HG03565 (cell line): ENCODE results near the gene AGL.
"Not testable (repeated sequence)": the region's sequence is repeated elsewhere in the genome, so short reads cannot be mapped to it uniquely, and the experiment has no call there.

Experiments
- ATAC-seq: cut with Tn5 transposase; IDR thresholded peaks from one replicate; pipeline ENCODE4 v1.9.1; 2021; ENCODE audit warnings: mild to moderate bottlenecking, moderate library complexity; ENCODE audit not compliant: unreplicated experiment

AGL gene

DNA sequence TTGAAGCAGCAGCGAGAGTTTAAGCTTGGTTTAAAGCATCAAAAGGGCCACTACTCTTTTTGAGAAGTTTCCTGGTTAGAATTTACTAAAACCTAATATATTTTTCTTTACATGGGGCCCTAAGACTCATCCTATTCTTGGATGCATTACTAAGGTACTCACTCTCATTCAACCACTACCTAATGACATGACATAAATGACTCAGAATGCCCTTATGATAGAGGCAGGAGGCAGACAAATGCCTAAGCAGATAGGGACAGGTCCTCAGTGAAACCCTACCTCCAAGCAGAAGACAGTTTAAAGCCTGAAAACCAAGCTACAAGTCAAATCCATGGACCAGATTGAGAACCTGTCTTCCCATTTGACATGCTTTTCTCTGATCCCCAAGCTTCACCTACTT is 85.4 kb downstream of the AGL start:
- ATAC-seq = no peak

DNA sequence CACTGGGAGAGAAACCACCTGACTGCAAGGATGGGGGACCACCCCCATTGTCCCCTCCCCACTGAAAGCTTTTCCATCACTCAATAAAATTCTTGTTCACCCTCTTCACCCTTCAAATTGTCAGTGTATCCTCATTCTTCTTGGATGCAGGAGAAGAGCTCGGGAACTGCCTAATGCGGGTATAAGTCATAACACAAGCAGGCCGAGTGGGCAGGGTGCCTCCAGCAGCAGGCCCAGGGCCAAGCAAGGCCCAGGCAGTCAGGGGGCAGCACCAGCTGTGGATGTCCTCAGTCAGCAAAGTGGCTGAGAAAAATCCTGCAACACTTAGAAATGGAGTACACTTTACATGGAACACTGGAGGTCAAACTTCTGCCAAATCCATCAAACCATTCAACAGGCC is 85.9 kb downstream of the AGL start:
- no peak for ATAC-seq

GRCh38 chr1:99942723-99943122 is 92.6 kb downstream of the AGL start:
- no peak for ATAC-seq

GRCh38 chr1:99943223-99943794 is 93.1 kb downstream of the AGL start:
- ATAC-seq = no peak

DNA sequence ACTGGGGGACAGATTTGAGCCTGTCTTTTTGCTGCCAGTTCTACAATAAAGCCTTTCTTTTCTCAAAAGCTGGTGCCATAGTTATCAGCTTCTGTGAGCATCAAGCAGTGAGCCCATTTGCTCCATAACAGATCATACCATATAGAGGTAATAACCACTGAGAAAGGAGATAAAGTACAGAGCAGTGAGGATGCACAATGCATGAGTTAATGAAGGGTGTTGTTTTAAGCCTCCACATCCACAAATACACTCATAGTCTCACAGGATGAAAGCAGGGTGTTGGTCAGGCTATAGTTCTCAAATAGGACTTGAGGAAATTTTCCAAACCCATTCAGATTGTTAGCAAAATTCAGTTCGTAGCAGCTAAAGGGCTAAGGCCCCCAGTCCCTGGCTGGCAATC is 94.0 kb downstream of the AGL start:
- ATAC-seq = no peak

DNA sequence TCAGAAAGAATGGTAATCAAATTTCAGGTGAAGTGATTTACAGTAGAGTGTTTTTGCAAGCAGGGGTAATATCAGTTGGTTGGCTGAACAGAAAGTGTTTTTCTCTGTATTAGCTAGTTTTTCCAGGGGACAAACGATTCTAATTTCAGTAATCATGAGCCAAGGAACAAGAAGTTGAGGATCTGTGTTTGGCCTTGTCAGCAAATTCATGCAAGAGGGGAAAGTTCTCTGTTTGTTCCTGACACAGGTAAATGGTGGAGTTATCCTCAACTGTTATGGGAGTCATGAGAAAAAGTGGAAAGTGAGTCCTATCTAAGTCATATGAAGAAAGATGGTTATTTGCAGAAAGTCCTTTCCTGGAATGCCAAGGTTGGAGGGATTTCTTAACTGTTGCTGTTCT is 95.0 kb downstream of the AGL start:
- no peak for ATAC-seq

- ATAC-seq = no peak
These were observed 100.3 kb downstream of the AGL start for GRCh38 chr1:99950486-99950885.

DNA sequence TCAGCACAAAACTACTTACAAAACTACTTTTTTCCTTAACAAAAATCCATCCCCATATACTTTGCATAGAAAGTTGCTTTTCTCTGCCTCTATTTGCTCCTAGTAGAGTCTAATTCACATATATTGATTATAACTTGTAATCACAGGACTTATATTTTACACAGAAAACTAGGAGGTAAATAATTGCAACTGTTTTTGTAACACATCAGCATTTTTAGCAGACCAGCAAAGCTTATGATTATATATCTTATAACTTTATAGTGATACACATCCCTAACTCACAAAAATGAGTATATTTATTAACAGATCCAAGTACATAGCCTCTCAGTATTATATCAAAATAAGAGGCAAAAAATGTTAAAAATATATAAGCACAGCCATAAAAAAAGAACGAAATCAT is 102.4 kb downstream of the AGL start:
- no peak for ATAC-seq

- no peak for ATAC-seq
These were observed 105.2 kb downstream of the AGL start for GRCh38 chr1:99955375-99955774.

- no peak for ATAC-seq
These were observed 106.6 kb downstream of the AGL start for GRCh38 chr1:99956755-99957154.

- no peak for ATAC-seq
These were observed 107.7 kb downstream of the AGL start for GRCh38 chr1:99957818-99958217.

DNA sequence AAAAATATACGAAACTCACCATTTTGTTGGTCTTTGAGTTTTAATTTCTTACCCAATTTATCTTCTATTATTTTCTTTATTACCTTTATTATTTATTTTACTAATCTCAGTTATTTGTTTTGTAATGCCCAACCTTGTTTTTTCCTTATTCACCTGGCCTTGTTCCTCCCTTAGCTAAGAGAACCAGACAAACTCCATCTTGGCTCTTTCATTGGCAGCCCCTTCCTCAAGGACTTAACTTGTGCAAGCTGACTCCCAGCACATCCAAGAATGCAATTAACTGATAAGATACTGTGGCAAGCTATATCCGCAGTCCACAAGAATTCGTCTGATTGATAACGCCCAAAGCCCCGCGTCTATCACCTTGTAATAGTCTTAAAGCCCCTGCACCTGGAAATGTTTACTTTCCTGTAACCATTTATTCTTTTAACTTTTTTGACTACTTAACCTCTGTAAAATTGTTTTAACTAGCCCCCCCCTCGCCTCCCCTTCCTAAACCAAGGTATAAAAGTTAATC is 109.1 kb downstream of the AGL start:
- ATAC-seq = not testable (repeated sequence)

DNA sequence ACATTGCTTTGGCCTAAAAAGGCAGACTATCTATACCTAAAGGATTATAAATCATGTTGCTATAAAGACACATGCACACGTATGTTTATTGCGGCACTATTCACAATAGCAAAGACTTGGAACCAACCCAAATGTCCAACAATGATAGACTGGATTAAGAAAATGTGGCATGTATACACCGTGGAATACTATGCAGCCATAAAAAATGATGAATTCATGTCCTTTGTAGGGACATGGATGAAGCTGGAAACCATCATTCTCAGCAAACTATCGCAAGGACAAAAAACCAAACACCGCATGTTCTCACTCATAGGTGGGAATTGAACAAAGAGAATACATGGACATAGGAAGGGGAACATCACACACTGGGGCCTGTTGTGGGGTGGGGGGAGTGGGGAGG is 110.1 kb downstream of the AGL start:
- ATAC-seq = not testable (repeated sequence)

DNA sequence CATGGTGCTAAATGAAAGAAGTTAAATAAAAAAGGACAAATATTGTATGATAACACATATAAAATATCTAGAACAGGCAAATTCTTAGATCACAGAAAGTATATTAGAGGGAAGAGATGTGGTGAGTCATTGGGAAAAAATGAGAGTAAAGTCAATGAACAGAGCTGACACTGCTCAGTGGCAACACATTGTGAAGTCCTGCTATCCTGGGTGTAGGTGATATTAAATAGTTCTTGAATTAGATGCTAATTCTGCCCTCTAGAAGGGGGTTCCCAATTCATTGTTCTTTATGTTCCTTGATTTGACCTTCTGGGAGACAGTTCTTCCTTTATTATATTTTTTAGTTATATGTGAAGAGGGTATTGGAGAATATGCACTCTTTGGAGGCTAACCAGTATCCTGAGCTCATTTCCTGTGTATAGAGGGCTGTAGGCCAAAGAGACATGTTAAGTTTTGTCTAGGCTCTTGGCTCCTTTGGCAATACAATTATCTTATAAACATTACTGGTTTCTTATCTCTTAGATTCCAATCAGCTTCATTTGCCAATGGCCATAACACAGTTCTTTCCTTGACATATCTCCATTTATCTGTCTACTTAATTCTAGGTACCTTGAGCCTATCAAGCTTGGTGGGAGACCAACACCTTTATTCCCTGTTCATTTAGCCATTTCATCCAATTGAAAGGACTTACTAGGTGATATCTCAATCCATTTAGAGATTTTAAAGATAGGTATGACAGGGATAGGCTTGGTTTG is 113.1 kb downstream of the AGL start:
- ATAC-seq = no peak

- no peak for ATAC-seq
These were observed 114.6 kb downstream of the AGL start for GRCh38 chr1:99964806-99965205.

DNA sequence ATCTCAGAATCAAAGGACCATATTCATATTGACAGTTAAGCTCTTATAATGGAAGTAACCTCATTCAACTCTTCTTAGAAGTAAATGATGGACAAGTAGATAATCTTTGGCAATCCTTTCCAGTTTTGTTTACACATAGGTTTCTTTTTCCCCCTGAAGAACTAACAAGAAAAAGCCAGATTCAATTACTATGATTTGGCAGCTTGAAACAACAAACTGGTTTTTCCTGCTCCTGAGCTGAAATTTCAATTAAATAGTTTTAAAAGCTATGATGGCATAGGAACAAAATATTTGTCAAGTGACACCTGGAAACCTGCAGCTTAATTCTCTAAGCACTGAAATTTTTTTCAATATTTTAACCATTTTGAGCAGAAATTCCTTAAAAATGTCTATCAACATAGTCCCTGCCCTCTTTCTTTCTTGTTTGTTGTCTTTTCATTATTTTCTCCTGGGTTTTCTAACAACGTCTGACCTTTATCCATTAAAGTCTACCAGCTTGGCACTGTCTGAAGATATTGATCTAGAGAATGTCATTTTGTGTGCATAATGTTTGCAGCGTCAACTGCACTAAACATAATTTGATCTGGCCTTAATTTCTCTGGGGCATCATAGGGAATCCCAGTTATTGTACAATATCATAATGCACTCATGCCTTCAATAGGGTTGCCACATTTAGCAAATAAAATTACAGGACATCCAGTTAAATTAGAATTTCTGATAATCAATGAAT is 115.7 kb downstream of the AGL start:
- ATAC-seq = no peak

- ATAC-seq = no peak
These were observed 118.1 kb downstream of the AGL start for GRCh38 chr1:99968214-99968613.

DNA sequence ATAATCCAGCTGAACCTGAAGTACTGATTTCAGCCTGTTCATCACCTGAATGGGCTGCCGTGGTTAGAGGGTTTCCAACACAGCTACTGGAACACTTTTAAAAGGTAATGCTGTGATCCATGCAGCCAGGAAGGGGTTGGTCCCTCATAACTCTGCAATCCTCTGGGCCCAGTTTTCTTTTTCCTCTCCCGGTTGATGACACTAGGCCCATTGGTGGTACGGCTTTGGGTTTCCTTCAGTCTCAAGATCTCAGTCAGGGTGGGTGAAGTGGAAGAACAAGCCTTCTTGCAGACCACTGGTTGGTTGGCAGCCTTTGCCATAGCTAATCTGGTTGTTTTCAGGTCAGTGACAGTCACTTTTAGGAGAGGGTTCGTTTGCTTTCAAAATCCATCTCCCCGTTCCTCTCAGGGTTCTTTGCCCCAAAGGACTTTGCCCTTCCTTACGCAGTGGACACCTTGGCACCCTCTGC is 119.1 kb downstream of the AGL start:
- no peak for ATAC-seq

GRCh38 chr1:99969729-99970621 is 119.8 kb downstream of the AGL start, which contains the start of gene SLC35A3:
Gene SLC35A3, plus strand, starts transcription at chr1:99969996. Its CDS starts 23,559 bp downstream, at chr1:99993555.
- peak; percentile 87 for ATAC-seq

GRCh38 chr1:99970713-99971255 is 120.6 kb downstream of the AGL start:
- no peak for ATAC-seq
